Muscle of back (tissue), 11 donors: ENCODE results near the gene ANGEL1. TPM values are rescaled to one million over a fixed set of nuclear protein-coding genes. Genes with fewer than 3 reads are reported as not detected.

Source experiments
- DNase-seq, 3 donors: peaks; one replicate each; pipeline versions ENCODE4 v3.0.0 to v3.0.0-alpha.2; 2013
- polyA plus RNA-seq, 10 donors: library from polyadenylated mRNA; unstranded; fragments of 120-200 nt; gene quantifications; one replicate each; pipeline ENCODE4 v1.2.1, GENCODE V29; 2013; ENCODE audit not compliant: insufficient read length in 10 of 10

ANGEL1 gene
- polyA plus RNA-seq, 10 donors, result 11.9 to 25.7 (median 18.6) TPM

DNA sequence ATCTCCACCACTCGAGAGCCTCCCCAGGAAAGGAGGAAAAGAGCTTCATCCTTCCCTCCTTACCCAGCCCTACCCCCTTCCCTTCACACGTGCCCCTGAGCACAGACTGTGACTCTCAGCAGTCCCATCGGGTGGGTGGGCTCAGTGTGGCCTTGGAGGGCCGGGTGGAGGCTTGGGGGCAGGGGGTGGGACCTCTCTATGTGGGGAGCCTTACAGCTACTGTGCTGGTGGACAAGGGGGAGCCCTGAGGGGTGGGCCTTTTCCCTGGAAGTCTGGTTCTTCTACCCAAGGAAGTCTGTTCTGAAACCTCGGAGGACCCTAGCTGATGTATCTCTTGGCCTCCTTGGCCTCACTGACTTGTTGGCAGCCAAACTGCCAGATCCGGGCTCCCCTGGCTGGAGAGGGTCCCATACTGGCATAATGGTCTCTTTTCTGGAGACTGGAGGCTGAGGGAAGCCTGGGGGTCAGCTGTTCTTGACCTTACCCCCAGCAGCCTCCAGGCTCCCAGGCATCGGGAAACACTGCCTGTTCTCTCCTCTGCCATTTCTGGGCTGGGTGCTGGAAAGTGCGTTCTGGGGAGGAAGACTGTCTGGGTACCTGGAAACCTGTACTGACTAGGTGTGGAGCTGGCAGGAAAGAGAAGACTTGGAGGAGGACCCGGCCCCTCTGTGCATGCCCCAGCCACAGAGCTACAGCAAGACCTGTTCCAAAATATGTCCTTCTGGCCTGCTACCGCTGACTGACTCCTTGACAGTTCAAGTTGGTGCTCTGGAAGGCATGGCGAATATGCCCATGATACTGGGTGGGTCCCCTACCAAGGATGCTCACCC, 43.8 kb downstream of the ANGEL1 start:
- no peak for DNase-seq

DNA sequence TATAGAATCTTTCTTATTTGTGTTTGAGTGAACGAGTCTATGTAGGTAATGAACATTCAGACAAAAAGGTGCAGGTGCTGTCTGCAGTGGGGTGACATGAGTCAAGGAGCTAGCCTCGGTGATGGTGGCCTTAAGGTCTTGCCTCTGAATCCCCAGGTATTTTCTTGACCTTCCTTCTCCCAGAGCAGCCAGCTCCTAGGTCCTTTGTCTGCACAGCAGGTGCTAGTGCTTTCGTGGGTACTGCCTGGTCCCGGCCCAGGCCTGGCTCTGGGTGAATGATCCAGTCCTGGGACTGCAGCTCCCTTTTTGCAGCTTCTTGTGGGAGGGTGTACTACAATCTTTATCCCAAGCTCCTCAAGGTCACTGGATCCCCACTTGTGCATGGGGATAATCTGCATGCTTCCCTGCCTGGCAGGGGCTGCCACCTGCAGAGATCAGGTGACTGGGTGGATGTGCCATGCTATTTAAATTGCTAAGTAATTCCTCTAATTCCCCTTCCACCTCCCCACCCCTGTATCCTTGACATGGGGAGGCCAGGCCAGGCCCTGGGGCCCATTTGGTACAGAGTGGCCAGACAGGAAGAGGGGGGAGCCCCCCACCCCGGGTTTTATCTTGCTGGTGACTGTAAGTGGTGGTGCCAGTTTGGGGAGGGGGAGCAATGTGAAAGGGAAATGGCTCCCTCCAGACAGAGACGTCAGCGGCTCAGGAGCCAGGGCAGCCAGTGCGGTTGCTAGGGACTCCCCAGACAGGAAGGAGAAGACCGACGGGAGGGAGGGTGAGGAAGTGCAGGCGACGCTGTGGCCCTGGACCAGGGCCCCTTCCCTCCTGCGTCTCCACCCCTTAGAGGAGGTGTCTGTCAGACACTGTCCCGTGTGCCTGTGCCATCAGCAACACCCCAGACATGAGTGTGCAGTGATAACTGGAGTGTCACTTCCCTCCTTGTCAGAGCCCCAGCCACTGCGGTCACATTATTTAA, 44.7 kb downstream of the ANGEL1 start:
- DNase-seq, result peak in 2 of 3 donors; percentile 55 to 69

DNA sequence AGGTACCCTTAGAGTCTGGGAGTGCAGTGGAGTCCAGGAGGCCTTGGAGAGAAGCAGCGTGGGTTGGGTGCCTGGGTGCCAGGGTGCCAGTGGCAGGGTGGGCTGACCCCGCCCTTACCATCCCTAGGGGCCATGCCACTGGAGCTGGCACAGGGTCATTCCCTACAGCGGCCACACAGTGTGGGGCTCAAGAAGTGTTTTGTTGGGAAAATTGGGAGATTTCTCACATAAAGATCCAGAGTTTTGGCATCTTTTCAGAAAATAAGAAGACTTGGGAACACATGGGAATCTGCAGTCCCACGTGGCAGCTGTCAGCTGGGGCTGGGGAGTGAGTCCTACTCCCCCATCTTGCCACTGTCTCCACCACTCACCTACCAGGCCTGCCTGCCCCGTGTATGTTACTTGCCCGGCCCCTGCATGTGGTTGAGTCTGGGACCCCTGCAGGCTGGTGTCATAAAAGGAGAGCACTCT, 47.2 kb downstream of the ANGEL1 start:
- no peak for DNase-seq

DNA sequence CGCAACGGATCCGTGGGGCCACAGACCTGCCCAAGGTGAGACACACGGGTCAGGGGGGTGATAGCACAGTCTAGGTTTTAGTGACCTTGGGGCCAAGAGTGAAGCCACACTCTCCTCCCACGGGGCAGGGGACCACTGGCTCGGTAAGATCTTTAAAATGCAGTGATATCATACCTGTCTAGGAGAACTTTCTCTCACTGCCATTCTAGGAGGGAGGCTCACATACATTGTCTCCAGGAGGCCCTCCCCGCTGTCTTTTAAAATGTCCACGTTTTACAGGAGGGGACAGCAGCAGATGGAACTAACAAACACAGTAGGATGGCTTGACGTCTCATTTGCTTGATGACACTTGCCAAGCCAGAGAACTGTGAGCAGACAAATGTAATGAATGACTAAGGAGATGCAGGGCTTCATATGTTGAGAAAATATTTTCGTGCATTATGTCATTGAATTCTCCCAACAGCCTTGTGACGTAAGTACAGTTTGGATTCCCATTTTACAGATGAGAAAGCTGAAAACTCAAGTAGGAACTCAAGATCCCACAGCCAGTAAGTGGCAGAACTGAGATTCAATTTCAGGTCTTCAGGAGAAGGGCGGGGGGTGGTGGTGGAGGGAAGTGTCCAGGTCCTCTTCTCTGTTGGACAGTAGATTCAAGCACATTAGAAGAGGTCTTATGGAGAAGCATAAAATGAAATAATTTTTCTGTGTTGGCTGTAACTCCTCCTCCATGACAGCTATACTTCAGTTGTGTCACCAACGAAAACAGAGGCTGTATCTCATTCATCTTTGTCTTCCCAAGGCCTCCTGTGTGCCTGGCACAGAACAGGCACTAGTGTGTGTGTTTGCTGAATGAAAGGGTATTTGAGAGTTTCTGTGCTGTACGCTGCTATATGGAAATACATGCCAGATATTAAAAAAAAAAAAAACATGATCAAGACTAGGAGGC, 49.3 kb downstream of the ANGEL1 start:
- DNase-seq, result peak in 1 of 3 donors; percentile 48

DNA sequence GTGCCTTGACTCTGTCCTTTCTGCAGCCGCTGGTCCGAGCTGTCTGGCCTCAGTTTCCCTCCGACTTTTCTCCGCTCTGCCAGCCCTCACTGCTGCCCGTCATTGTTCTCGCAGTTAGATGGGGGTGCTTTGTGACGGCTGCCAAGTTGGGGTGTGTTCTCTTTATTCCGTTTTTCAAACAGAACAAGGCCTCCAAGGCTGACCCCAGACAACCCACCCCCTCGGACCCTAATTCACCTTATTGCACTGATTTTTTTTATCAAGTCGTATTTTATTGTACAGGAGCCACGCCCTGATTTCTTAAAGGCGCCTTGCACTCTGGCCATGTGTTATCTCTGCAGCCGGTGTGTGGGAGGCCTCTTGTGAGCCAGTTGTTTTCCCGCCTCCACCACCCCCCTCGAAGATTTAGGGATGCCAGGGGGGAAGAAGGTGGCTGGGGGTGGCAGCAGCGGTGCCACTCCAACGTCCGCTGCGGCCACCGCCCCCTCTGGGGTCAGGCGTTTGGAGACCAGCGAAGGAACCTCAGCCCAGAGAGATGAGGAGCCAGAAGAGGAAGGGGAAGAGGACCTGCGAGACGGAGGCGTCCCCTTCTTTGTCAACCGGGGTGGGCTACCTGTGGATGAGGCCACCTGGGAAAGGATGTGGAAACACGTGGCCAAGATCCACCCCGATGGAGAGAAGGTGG, 50.1 kb downstream of the ANGEL1 start:
- peak in 1 of 3 donors; percentile 68 for DNase-seq

DNA sequence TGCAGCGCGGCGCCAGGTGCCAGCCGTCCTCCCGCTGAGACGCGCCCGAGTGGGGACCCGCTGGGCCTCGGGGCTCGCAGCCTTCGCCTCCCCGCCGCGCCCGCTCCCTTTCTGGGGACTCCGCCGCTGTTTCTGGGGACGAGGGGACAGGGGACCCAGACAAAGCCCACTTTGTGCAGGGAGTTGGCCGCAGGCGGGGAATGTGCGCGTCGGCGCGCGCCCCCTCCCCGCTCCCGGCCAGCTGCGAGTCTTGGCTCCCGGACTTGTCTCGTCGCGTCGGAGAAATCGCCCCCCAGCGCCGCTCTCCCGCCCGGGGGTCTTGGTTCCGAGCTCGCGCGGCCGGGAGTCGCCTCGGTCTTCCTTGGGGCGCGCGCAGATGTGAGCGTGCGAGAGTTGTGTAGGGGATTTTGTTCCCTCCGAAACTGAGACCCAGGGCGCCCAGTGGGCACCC, 50.7 kb downstream of the ANGEL1 start:
- peak in 1 of 3 donors; percentile 72 for DNase-seq

DNA sequence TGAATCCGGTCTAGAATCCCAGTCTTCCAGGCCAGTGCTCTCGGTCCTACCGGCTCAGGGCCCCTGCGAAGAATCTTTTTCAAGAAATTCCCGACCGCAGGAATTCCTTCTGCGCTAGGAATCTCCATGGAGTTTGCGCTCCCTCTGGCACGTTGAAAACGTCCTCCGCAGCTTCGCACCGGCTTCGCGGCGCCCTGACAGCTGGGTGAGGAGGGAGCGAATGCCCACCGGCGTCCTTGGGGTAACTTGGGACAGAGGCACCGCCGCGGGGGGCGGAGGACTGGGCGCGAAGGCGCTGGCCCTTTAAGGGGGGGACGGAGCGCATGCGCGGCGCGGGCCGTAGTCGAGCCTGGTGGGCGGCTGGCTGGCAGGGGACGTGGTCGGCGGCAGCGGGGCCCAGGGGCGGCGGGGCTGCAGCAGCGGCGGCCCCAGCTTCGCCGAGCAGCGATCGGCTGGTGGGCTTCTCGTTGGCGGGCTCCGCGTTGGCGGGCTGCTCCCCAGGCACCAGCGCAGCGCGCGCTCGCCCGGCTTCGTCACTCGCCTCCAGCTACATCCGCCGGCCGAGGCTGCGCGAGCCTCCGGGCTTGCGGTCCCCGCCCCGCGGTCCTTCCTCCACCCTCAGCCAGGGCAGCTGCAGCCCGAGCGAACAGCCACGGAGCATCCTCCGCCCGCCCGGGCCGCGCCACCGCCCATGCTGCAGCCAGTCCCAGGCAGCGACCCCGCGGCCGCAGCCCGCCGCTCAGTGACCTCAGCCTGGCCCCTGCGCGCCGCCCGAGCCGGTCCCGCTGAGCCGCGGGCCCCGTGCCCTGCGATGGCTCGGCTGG, 51.3 kb downstream of the ANGEL1 start, which contains the start of gene VASH1:
Gene VASH1, plus strand, starts transcription at position 333 of the 824 bp plus-strand sequence. CDS start 1,354 bp downstream, outside the sequence.
- DNase-seq, result peak; percentile 58 to 92 (median 77)

DNA sequence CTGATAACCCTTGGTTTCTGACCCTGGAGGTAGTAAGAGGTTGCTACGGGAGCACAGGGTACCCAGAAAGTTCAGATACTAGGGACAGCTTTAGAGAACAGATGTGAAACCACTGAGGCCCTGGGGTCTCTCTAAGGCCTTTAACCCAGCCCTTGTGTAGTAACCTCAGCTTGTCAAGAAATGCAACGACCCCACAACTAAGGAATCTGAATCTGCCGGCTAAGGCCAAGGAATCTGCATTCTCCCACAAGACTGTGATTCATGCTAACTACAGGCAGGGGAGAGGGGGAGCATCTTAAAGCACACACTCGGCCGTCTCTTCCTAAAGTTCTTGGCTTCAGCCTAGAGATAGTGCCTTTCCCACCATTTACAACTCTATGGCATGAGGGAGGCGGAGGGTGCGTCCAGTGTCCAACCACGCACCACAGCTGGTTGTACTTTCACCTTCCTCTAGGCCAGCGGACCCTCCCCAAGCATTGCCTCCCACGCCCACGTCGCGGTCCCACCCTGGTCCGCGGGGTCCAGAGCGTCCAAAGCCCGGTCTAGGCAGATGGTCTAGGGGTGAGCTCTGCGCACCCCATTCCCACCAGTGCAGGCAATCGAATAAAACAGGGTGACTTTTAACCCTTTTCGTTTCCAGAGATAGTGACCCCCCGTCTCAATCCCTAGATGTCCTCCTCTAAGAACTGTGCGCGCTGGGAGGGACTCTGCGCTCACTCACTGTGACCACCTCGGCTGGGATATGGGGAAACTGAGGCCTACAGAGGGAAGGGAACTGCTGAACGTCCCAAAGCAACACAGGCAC, 52.1 kb downstream of the ANGEL1 start:
- no peak for DNase-seq

DNA sequence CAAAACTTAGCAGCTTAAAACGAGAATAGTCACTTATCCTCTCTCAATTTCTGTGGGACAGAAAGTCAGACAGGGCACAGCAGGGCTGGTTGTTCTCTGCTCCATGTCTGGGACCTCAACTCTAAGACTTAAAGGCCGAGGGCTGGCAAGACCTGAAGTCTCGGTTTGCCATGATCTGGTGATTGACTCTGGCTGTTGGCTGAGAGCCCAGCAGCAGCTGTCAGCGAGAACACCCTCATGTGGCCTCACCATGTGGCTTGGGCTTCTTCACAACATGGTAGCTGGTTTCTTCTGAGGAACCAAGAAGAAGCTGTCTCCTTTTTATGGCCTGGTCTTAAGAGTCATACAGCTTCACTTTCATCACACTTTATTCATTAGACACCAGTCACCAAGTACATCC, 53.1 kb downstream of the ANGEL1 start:
- DNase-seq, result peak in 1 of 3 donors; percentile 8

DNA sequence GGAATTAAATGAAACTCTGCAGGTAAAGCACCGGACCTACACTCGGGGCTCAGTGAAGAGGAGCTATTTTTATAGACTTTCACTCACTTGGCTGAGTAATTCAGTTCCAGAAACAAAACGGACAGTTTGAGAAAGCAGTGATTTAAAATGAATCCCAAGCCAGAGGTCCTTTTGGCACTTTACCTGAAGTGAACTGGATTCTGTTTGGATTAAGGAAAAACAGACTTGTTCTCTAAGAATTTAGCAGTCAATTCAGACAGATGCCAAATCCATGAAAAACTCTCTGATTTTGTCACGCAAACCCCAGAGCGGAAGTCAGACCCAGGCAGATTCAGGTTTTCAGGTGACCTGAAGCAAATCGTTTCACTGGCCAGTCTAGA, 56.3 kb downstream of the ANGEL1 start:
- peak in 1 of 3 donors; percentile 38 for DNase-seq

DNA sequence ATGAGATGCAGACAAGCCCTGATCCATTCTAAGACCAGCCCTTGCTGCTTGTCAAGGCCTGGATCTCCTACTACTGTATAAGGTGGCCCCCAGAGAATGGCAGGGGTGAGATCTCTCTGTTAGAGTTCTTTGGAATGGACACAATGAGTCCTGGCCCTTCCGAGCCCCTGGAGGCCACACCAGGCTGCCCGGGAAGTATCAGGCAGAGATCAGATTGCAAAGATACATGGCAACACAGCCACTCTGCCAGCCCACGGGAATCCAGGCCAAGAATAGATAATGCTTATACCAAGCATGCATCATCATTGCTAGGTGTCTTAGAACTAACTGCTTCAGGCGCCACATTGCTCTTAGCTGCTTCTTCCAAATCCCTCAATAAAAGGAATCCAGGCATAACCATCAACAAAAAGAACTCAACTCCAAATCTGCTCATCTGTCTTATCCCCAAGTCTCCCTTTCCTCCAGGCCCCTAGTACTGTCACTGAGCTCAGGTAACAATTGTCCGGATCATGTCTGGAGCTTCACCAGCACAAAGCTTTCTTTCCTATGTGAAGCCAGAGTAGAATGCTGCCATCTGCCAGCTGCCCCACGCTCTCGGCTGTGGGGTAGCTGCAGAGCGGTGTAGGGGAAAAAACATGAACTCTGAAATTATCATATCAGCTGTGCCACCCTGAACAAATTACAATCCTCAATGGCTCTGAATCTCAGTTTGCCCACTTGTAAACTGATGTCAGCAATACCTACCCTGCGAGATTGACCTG, 56.9 kb downstream of the ANGEL1 start:
- DNase-seq, result peak in 1 of 3 donors; percentile 14

DNA sequence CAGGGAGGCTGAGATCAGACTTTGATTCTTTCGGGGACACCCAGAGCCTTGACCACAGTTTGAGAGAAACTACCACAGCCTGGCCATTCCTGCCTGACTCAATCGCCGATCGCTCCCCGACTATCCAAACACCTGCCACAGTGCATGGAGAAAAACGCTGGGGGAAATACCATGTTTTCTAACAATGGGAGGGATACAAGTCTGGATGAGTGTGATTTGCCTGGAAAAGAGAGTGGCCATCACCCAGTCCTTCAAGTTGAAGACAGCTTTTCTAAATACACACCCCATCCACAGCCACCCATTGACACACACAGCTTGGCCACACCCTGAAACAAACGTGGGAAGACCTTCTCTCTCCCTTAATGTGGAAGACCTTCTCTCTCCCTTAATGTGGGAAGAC, 58.1 kb downstream of the ANGEL1 start:
- no peak for DNase-seq

DNA sequence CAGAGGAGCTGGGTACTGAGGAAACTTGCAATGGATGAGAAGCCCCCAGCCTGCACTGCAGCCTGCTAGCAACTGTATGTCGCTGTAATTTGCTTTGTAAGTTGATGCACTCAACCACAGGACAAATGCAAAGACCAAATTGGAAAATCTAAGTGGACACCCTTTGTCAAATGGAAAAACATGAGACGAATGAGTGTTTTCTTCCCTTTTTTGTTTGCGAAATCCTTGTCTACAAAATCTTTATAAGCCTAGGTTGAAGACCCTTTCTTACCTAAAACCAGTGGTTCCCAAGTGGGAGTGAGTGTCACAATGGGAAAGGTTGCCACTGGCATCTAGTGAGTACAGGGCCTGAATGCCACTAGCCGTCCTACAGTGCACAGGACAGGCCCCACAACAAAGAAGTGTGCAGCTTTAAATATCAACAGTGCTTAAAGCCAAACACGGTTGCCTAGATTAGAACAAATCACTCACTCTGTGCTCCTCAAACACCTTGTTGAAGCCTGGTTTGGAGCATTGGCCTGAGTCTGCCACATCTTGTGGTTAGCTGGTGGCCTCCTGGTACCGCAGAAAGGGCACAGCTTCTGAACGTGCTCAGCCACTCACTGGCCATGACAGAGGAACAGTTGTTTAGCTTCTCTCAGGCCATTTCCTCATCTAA, 59.0 kb downstream of the ANGEL1 start:
- DNase-seq, result no peak

DNA sequence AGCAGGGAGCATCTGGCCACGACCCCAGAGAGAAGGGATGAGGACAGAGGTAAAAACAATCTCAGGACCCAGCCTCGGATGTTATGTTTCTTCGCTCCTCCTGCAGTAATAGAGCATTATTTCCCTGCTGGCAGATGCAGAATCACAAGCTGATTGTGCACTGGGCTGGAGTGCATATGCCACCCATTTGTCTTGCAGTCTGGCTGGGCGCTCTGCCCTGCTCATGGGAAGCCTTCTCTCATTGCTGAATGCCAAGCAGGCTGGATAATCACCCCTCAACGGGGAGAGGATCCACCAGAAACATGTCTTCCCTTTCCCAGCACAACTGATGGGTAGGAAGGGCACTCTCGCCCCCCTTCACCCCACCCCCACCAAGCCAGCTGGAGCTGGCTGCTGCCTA, 59.9 kb downstream of the ANGEL1 start:
- no peak for DNase-seq

DNA sequence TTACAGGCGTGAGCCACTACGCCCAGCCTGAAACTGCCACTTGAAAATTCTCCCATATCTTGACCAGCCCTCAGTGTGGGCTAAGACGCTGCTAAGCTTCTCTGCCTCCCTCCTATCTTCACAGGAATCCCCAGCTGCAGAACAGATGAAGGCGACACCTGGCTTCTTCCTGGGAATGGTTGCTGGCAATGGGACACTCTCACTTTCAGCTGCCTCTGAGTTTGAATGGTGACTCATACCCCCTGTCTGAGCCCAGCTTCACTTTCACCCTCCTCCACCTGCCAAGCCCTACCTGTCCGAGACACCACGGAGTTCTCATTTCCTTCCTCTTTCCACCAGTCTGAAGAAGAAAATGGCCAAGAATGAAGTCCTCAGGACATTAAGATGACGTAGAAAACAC, 69.7 kb downstream of the ANGEL1 start:
- DNase-seq, result no peak

DNA sequence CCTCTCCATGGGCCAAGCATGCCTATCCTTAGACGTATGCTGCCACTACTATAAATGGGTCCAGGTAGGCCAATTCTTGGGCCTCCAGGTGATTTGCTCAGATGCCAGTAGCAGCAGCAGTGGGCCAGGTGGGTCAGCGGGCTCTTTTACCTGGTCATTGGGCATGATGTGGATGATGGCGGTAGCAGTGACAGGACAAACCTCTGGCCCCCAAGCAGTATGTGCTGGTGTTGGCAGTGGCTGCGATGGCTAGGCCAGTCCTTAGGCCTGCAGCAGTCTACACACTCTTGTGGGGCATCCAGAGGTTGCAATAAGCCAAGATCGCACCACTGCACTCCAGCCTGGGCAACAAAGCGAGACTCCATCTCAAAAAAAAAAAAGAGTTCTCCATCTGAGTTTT, 70.5 kb downstream of the ANGEL1 start:
- DNase-seq, result no peak

DNA sequence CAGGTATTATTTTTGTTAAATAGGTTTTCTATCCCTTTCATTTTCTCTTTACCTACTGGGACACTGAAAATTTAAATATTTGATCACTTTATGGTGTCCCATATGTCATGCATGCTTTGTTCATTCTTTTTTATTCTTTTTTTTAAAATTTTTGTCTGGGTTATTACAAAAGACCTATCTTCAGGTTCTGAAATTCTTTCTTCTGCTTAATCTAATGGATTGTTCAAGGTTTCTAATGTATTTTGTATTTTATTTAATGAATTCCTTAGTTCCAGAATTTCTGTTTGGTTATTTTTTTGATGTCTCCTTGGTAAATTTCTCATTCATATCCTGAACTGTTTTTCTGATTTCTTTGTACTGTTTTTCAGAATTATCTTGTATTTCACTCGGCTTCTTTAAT, 71.6 kb downstream of the ANGEL1 start:
- no peak for DNase-seq
